Calu3 (cell line): Measurements from ENCODE around the gene POLR3G. TPM values are rescaled to one million over a fixed set of nuclear protein-coding genes. Genes with fewer than 3 reads are reported as not detected.

Experiments
- BruUV-seq: library from RNA; stranded (reverse); fragments of 400-500 nt; replicated peaks from 2 replicates; lab custom pipeline; 2021; lab: Mats Ljungman, UMichigan
- CTCF ChIA-PET: fragments of 300-600 bp; sonication (Branson Sonifier 250); formaldehyde crosslinking; loops from one replicate; lab custom pipeline; 2022; ENCODE audit warnings: antibody characterized with exemption; lab: Charles Lee
- DNase-seq: peaks from one replicate; pipeline ENCODE4 v3.0.0; 2022
- H3K27ac Mint-ChIP-seq: one replicate; pipeline ENCODE4 v1.8.0; 2022; ENCODE audit warnings: mixed read lengths; ENCODE audit not compliant: unreplicated experiment
- H3K27me3 Mint-ChIP-seq: one replicate; pipeline ENCODE4 v1.8.0; 2022; ENCODE audit warnings: mixed read lengths; ENCODE audit not compliant: unreplicated experiment
- H3K36me3 Mint-ChIP-seq: one replicate; pipeline ENCODE4 v1.8.0; 2022; ENCODE audit warnings: mild to moderate bottlenecking, moderate library complexity, mixed read lengths; ENCODE audit not compliant: insufficient read depth, unreplicated experiment
- H3K4me1 Mint-ChIP-seq: one replicate; pipeline ENCODE4 v1.8.0; 2022; ENCODE audit warnings: mild to moderate bottlenecking, low read depth, mixed read lengths; ENCODE audit not compliant: unreplicated experiment
- H3K4me3 Mint-ChIP-seq: one replicate; pipeline ENCODE4 v1.8.0; 2022; ENCODE audit warnings: mild to moderate bottlenecking, low read depth, moderate library complexity, mixed read lengths; ENCODE audit not compliant: unreplicated experiment
- H3K9me3 Mint-ChIP-seq: one replicate; pipeline ENCODE4 v1.8.0; 2022; ENCODE audit warnings: low read depth, mixed read lengths; ENCODE audit not compliant: unreplicated experiment
- CTCF ChIP-seq: fragments of 200-600 bp; IDR thresholded peaks from one replicate; pipeline ENCODE4 v1.8.0; 2022; ENCODE audit warnings: antibody characterized with exemption; ENCODE audit not compliant: unreplicated experiment
- intact Hi-C: fragments of 100-400 bp; cut with micrococcal nuclease; formaldehyde crosslinking; loops from one replicate; pipeline ENCODE4 v1.10.0; 2022; ENCODE audit not compliant: unreplicated experiment
- total RNA-seq: library from RNA; stranded (reverse); gene quantifications from 2 replicates; pipeline ENCODE4 v1.2.3, GENCODE V29; 2022

Gene POLR3G
- total RNA-seq, 1 experiment from 2014 or later: 15.0 TPM

GRCh38 chr5:90549223-90549622 lies 74.6 kb downstream of the POLR3G start:
- intact Hi-C loops: no loop called here
- no peak for TF ChIP-seq CTCF
- no peak overlapping the region for H3K4me3 Mint-ChIP-seq

GRCh38 chr5:90549729-90550275 lies 75.1 kb downstream of the POLR3G start:
- H3K36me3 Mint-ChIP-seq: no peaks in the 10 kb centered on the region
- DNase-seq: no peak
- H3K27me3 Mint-ChIP-seq: peaks cover 48% of the 10 kb centered on the region
- no peak for TF ChIP-seq CTCF
- no TSS peak for BruUV-seq
- H3K4me1 Mint-ChIP-seq: no peaks in the 10 kb centered on the region
- CTCF ChIA-PET: no interaction called here
- no peak overlapping the region for H3K4me3 Mint-ChIP-seq
- no peaks in the 10 kb centered on the region for H3K9me3 Mint-ChIP-seq
- intact Hi-C loops: no loop called here
- no peak overlapping the region for H3K27ac Mint-ChIP-seq

More at GRCh38 chr5:90549223-90549622, 74.6 kb downstream of the POLR3G start:
- H3K27me3 Mint-ChIP-seq: peaks cover 48% of the 10 kb centered on the region
- H3K36me3 Mint-ChIP-seq: no peaks in the 10 kb centered on the region
- CTCF ChIA-PET: no interaction called here
- no TSS peak for BruUV-seq
- no peak overlapping the region for H3K27ac Mint-ChIP-seq
- no peaks in the 10 kb centered on the region for H3K9me3 Mint-ChIP-seq
- DNase-seq: no peak
- H3K4me1 Mint-ChIP-seq: no peaks in the 10 kb centered on the region

GRCh38 chr5:90550963-90551362 lies 76.3 kb downstream of the POLR3G start:
- H3K9me3 Mint-ChIP-seq: no peaks in the 10 kb centered on the region
- no peak for DNase-seq
- CTCF ChIA-PET: no interaction called here
- no peak overlapping the region for H3K27ac Mint-ChIP-seq
- intact Hi-C loops: no loop called here
- TF ChIP-seq CTCF: no peak
- peaks cover 48% of the 10 kb centered on the region for H3K27me3 Mint-ChIP-seq
- no TSS peak for BruUV-seq
- H3K4me1 Mint-ChIP-seq: no peaks in the 10 kb centered on the region
- H3K36me3 Mint-ChIP-seq: no peaks in the 10 kb centered on the region
- no peak overlapping the region for H3K4me3 Mint-ChIP-seq

- H3K27me3 Mint-ChIP-seq: peaks cover 51% of the 10 kb centered on the region
- TF ChIP-seq CTCF: no peak
- no peaks in the 10 kb centered on the region for H3K4me1 Mint-ChIP-seq
- no peak for DNase-seq
- BruUV-seq: no TSS peak
- intact Hi-C loops: no loop called here
- no peaks in the 10 kb centered on the region for H3K9me3 Mint-ChIP-seq
- H3K27ac Mint-ChIP-seq: no peak overlapping the region
- CTCF ChIA-PET: no interaction called here
- no peaks in the 10 kb centered on the region for H3K36me3 Mint-ChIP-seq
- no peak overlapping the region for H3K4me3 Mint-ChIP-seq
Measured at GRCh38 chr5:90551376-90551775, 76.7 kb downstream of the POLR3G start.
